ENCODE measurements around the gene PATL1. TPM values are rescaled to one million over a fixed set of nuclear protein-coding genes. Genes with fewer than 3 reads are reported as not detected.

PATL1 gene
- total RNA-seq, 2 donors from 2014 or later = 6.5 to 9.6 TPM

- Histone ChIP-seq H3K36me3 (replicated peaks in 1 of 2; ENCODE audit: insufficient read depth in 1 of 2, low read depth in 2 of 2) (no peaks in the 10 kb centered on the region), H3K4me3 (no peak overlapping the region), H3K4me1 (peaks cover 24% of the 10 kb centered on the region), H3K27me3 (no peaks in the 10 kb centered on the region), H3K27ac (no peak overlapping the region), H3K9me3 (no peaks in the 10 kb centered on the region)
- intact Hi-C loops (cut with DNase I) = no loop called here
- DNase-seq = no peak
- no peak for ATAC-seq
- TF ChIP-seq CTCF (IDR thresholded peaks at IDR 0.05) (no peak), POLR2A (IDR thresholded peaks at IDR 0.05) (no peak)
- 31 to 44% methylated on average over 1 of the region's 1 CpG for WGBS, 2 donors
Measured at GRCh38 chr11:59617876-59618275, 51.0 kb downstream of the PATL1 start.

DNA sequence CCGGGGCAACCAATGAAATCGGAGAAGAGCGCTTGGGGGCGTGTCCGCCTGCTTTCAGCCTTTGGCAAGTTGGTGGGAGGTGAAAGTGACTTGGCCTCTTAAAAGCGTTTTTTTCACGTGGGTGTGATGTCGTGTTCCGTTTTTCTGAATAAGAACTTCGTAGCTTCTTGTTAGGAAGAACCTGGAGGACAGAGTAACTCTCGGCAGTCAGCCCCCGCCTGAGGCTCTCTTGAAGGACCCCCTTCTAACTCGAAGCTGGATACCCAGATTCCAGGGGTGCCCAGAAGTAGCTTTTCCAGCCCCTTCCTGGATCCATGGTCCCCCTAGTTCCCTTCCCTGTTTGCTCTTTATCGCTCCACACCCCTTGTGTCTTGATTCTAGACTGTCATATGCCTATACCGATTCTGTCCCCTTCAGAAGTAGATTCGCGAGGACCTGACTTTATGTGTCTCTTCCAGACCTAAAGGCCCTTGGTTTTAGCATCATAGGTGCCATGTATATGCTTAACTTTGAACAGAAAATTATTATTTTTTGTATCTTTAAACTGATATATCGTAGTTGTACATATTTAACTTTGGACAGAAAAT is 52.3 kb downstream of the PATL1 start:
- H3K27ac ChIP-seq = peak overlapping the region; percentile 76 to 99 (median 90)
- DNase-seq (no peak), ATAC-seq (no peak)
- H3K4me1 ChIP-seq = peaks cover 38% of the 10 kb centered on the region
- no peaks in the 10 kb centered on the region for H3K36me3 ChIP-seq (replicated peaks in 1 of 2; ENCODE audit: insufficient read depth in 1 of 2, low read depth in 2 of 2)
- H3K9me3 ChIP-seq = no peaks in the 10 kb centered on the region
- intact Hi-C loops (cut with DNase I) = no loop called here
- H3K4me3 ChIP-seq = no peak overlapping the region
- H3K27me3 ChIP-seq = no peaks in the 10 kb centered on the region
- WGBS, 2 donors = 4 to 5% methylated on average over 18 of the region's 18 CpGs
- TF ChIP-seq POLR2A (IDR thresholded peaks at IDR 0.05) (peak in 2 of 3 donors; percentile 66 to 71), CTCF (IDR thresholded peaks at IDR 0.05) (no peak)

- WGBS, 2 donors = 0 to 1% methylated on average over 18 to 55 of the region's 55 CpGs
- ATAC-seq (peak; percentile 86), DNase-seq (peak; percentile 99 to 100 (median 99))
- Histone ChIP-seq H3K27ac (peak within 1 kb of the TSS; percentile 86 to 99 (median 98)), H3K36me3 (replicated peaks in 1 of 2; ENCODE audit: insufficient read depth in 1 of 2, low read depth in 2 of 2) (no peaks in the 10 kb centered on the region), H3K9me3 (no peaks in the 10 kb centered on the region), H3K4me3 (peak within 1 kb of the TSS; percentile 38 to 48), H3K27me3 (no peaks in the 10 kb centered on the region), H3K4me1 (peaks cover 45% of the 10 kb centered on the region)
- peak in 2 of 7 experiments; percentile 20 to 35 for TF ChIP-seq CTCF (IDR thresholded peaks at IDR 0.05)
- TF ChIP-seq POLR2A (IDR thresholded peaks at IDR 0.05) = peak; percentile 77 to 85 (median 84)
- intact Hi-C loops (cut with DNase I) = no loop called here
Measured at GRCh38 chr11:59615637-59616395, 53.0 kb downstream of the PATL1 start, which contains the start of gene OSBP. Gene OSBP, minus strand, starts transcription at chr11:59615774. Its CDS starts 110 bp downstream, at chr11:59615664.

- intact Hi-C loops (cut with DNase I) = no loop called here
- H3K4me3 ChIP-seq = peak overlapping the region; percentile 38 to 48
- peaks cover 0 to 1% of the 10 kb centered on the region in 2 donors for H3K36me3 ChIP-seq (replicated peaks in 1 of 2; ENCODE audit: insufficient read depth in 1 of 2, low read depth in 2 of 2)
- no peaks in the 10 kb centered on the region for H3K27me3 ChIP-seq
- H3K4me1 ChIP-seq = peaks cover 51% of the 10 kb centered on the region
- peak overlapping the region; percentile 86 to 99 (median 98) for H3K27ac ChIP-seq
- peak; percentile 16 for ATAC-seq
- peak; percentile 76 to 87 (median 80) for DNase-seq
- TF ChIP-seq POLR2A (IDR thresholded peaks at IDR 0.05) (peak in 1 of 3 donors; percentile 36), CTCF (IDR thresholded peaks at IDR 0.05) (peak in 1 of 7 experiments; percentile 30)
- WGBS, 2 donors = 0% methylated on average over 15 to 39 of the region's 51 CpGs
- no peaks in the 10 kb centered on the region for H3K9me3 ChIP-seq
Measured at GRCh38 chr11:59615120-59615636, 53.7 kb downstream of the PATL1 start.

All from body of pancreas (tissue), 4 donors.